Prostate gland (tissue), 2 donors: Measurements from ENCODE around the gene IRF2.

Experiments used
- CTCF ChIP-seq, 4 experiments: fragments of 200-600 bp in 2 of 4; fragments of 450-650 bp in 2 of 4; sonication (generic) in 2 of 4; IDR thresholded peaks; 1 replicate in 3 of 4; 2 replicates in 1 of 4; pipeline ENCODE4 v1.5.1; 2016 to 2019; ENCODE audit warnings: antibody characterized with exemption in 4 of 4, mild to moderate bottlenecking in 2 of 4, moderate library complexity in 2 of 4
- POLR2A ChIP-seq: fragments of 450-650 bp; IDR thresholded peaks from one replicate; pipeline ENCODE4 v1.6.1; 2016; ENCODE audit warnings: antibody characterized with exemption, mild to moderate bottlenecking
- POLR2AphosphoS5 ChIP-seq: sonication (generic); formaldehyde crosslinking; IDR thresholded peaks from one replicate; pipeline ENCODE4 v1.6.1; 2017; ENCODE audit warnings: antibody characterized with exemption

DNA sequence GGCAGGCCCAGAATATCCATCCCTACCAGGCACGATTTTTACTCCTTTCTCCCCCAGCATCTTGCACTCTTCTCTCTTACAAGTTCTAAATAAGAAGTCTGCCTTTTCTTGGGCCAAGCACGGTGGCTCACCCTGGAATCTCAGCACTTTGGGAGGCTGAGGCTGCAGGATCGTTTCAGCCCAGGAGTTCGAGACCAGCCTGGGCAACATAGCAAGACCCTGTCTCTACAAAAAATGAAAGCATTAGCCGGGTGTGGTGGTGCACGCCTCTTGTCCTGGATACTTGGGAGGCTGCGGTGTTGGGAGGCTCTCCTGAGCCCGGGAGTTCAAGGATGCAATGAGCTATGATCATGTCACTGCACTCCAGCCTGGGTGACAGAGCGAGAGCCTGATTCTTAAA, 64.8 kb downstream of the IRF2 start:
- TF ChIP-seq CTCF (IDR thresholded peaks at IDR 0.05) (no peak), POLR2AphosphoS5 (no peak), POLR2A (no peak)
